Central memory CD8-positive, alpha-beta T cell (primary cell): ENCODE results near the gene MPRIP.

Experiments
- ATAC-seq: fragments of 150-1000 bp; cut with Tn5 transposase; replicated peaks from 2 replicates; pipeline ENCODE4 v1.10.0; 2022; ENCODE audit warnings: mild to moderate bottlenecking, moderate FRiP score, moderate number of reproducible peaks; ENCODE audit not compliant: poor library complexity, severe bottlenecking; ENCODE audit errors: extremely low read depth
- DNase-seq, 2 donors: peaks; one replicate each; pipeline ENCODE4 v3.0.0; 2021; ENCODE audit warnings: low spot score in 2 of 2
- H3K27ac Mint-ChIP-seq: one replicate; pipeline ENCODE4 v1.8.0; 2022; ENCODE audit warnings: low read depth, mild to moderate bottlenecking, moderate library complexity, mixed read lengths
- H3K27me3 Mint-ChIP-seq: one replicate; pipeline ENCODE4 v1.8.0; 2022; ENCODE audit warnings: mixed read lengths
- H3K36me3 Mint-ChIP-seq: one replicate; pipeline ENCODE4 v1.8.0; 2022; ENCODE audit warnings: mild to moderate bottlenecking, moderate library complexity, mixed read lengths; ENCODE audit not compliant: insufficient read depth
- H3K4me1 Mint-ChIP-seq: one replicate; pipeline ENCODE4 v1.8.0; 2022; ENCODE audit warnings: mixed read lengths
- H3K4me3 Mint-ChIP-seq: one replicate; pipeline ENCODE4 v1.8.0; 2022; ENCODE audit warnings: mild to moderate bottlenecking, moderate library complexity, mixed read lengths
- H3K9me3 Mint-ChIP-seq: one replicate; pipeline ENCODE4 v1.8.0; 2022; ENCODE audit warnings: mixed read lengths

The MPRIP gene

DNA sequence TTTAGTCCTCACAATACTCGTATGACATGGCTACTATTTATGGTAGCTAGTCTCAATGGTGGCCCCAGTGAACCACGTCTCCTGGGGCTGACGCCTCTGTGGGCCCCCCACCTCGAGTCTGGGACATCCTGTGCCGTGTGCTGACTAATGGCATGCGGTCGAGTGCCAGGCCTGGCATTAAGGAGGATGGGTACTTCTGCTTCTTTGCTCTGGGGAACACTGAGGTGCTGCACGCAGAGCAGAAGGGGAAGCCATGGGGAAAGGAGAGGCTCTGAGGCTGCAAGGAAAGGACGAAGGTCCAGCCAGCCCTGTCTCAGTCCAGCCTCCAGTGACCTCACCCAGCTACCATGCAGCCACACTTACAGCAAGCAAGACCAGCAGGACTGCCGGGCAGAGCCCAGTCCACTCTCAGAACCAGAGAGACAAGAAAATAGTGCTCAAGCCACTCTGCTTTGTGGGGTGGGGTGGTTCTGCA is 5.7 kb upstream of the MPRIP start:
- Mint-ChIP-seq H3K27ac (peak overlapping the region; percentile 72), H3K36me3 (no peaks in the 10 kb centered on the region), H3K9me3 (no peaks in the 10 kb centered on the region), H3K27me3 (no peaks in the 10 kb centered on the region), H3K4me3 (no peak overlapping the region), H3K4me1 (peaks cover 6% of the 10 kb centered on the region)
- ATAC-seq (no peak), DNase-seq (no peak)

DNA sequence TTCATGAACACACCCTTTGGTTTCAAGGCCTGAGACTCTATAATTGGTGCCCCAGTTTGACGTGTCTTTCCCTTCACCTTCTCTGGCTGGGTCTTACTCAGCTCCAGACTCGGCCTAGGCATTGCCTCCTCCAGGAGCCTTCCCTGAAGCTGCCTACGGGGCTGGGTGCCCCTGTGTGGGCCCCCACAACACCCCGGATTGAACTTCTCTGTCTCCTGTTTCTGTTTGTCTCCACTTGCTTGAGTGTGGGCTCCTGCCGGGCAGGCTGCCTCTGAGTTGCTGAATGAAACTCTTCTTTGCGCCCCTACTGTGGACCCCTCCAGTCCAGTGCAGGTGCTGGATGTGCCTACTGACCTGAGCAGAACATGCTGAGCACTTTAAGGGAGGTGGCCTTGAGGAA is 2.3 kb upstream of the MPRIP start:
- Mint-ChIP-seq H3K4me1 (peaks cover 31% of the 10 kb centered on the region), H3K4me3 (no peak overlapping the region), H3K9me3 (no peaks in the 10 kb centered on the region), H3K27me3 (no peaks in the 10 kb centered on the region), H3K36me3 (peaks cover 5% of the 10 kb centered on the region), H3K27ac (no peak overlapping the region)
- no peak for ATAC-seq
- no peak for DNase-seq

DNA sequence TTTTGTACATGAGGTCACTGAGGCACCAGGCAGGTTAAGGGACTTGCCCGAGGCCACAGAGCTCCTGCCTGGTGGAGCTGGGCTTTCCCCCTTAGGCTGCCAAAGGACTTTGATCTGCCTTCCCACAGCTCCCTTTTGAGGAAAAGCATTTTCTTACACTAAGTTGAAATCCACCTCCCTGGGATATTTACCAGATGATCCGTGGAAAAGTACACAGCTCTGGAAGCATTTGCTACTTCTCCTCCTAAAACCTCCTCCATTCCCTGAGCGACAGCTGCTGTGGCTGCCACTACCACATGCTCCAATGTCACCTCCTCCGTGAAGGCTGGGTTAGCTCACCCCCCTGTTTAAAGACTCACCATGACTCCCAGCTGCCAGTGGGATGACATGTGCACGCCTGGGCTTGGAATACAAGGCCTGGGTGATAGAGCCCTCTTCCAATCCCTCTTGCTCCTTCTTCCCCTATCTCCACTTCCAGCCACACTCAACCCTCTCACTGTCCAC is 1.2 kb upstream of the MPRIP start:
- H3K4me1 Mint-ChIP-seq, result peaks cover 40% of the 10 kb centered on the region
- H3K9me3 Mint-ChIP-seq, result no peaks in the 10 kb centered on the region
- DNase-seq (no peak), ATAC-seq (no peak)
- H3K27me3 Mint-ChIP-seq, result no peaks in the 10 kb centered on the region
- peak overlapping the region; percentile 81 for H3K4me3 Mint-ChIP-seq
- H3K27ac Mint-ChIP-seq, result no peak overlapping the region
- peaks cover 5% of the 10 kb centered on the region for H3K36me3 Mint-ChIP-seq

DNA sequence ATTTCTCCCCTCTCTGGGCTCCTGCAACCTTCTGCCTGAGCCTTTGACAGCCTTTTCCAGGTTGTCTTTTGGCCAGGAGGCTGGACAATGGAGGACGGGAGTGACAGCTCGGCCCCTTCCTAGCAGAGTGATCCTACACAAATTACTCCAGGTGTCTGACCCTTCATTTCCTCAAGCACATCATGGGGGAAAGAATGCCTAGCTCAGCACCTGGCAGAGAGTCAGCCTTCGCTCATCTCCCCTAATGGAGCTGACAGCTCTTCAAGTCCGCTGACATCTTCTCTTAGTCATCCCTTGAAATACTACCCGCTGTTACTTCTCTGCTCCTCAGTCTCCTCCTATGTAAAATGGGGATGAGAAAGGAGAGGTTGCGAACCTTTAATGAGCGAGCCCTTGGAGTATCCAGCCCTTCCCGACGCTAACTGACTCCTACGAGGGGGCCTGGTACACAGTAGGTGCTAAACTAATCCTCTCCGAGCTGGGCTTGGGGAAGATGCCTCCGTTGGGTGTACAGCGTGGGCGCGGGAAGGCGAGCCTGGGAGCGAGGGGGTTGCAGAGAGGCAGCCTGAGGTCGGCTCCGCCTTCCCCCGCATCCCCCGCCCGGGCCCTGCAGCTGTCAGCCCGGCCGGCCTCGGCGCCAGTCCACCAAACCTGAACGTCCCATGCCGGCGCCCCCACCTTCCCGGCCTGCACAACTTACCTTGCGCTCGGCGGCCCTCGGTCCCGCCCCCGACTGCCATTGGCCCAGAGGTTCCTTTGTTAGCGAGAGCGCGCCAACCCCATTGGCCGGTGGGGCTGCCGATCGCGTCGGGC is 480 bp upstream of the MPRIP start:
- Mint-ChIP-seq H3K4me1 (peaks cover 47% of the 10 kb centered on the region), H3K9me3 (no peaks in the 10 kb centered on the region), H3K4me3 (peak overlapping the region; percentile 81), H3K27ac (no peak overlapping the region), H3K36me3 (peaks cover 5% of the 10 kb centered on the region), H3K27me3 (no peaks in the 10 kb centered on the region)
- ATAC-seq, result peak; percentile 98
- DNase-seq, result peak; percentile 90 to 91

DNA sequence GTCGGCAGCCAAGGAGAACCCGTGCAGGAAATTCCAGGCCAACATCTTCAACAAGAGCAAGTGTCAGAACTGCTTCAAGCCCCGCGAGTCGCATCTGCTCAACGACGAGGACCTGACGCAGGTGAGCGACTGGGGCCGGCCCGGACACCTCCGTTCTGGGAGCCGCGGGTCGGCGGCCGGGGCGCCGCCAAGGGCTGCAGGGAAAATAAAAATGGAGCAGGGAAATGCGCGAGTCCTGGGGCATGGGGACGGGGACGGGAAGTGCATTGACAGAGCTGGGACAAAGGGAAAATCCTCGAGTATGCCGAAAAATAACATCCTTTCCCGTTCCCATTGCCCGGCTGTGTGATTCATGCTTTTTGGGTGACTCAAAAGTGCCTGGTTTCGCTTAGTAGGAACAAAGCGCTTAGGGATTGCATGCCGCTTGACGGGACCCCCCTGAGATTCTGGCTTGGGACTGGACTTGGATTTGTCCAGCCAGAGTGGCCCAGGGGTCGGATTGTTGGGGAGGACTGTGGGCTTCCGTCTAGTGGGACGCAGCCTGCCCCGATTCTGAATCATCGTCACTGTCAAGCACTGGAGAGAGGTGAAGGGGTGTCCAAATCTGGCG is 699 bp downstream of the MPRIP start:
- peaks cover 55% of the 10 kb centered on the region for H3K4me1 Mint-ChIP-seq
- DNase-seq, result no peak
- ATAC-seq, result no peak

DNA sequence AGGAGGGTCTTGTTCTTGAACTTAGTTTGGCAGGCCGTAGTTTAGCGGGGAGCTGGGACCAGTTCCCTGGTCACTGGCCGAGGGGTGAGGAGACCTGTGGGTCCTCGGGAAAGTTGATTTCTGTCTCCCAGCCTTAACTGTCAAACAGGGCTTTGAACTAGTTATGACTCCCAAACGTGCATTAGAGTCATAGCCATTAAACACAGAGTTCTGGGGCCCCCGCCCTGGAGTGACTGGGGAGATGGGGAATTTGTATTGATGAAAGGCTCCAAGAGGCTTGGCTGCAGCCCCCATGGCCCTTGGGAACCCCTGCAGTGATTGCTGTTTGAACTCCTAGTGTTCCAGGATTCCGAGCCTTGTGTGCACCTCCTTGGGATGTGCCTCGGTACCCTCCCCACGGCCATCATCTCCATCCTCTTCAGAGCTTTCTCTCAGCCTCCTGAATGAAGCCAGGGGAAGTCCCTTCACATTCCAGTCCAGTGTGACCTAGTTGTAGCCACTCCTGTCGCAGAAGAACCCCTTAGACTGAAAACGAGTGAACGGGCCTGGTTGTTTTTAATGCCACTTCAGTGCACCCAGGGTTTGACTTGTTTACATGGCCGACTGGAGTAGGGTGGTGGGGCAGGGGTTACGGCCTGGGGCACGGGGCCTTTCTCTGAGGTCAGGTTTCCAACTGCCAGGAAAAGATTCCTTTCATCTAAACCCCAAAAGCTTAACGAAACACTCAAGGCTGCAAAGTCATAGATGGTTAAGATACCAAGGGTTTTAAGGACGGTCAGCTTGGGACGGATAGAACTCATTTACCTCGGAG is 1.4 kb downstream of the MPRIP start:
- DNase-seq (no peak), ATAC-seq (no peak)
- Mint-ChIP-seq H3K4me3 (peak overlapping the region; percentile 95), H3K36me3 (peaks cover 5% of the 10 kb centered on the region), H3K9me3 (no peaks in the 10 kb centered on the region), H3K27ac (peak overlapping the region; percentile 90), H3K27me3 (no peaks in the 10 kb centered on the region), H3K4me1 (peaks cover 63% of the 10 kb centered on the region)

More for the DNA sequence above, 699 bp downstream of the MPRIP start:
- Mint-ChIP-seq H3K27me3 (no peaks in the 10 kb centered on the region), H3K4me3 (peak overlapping the region; percentile 95), H3K27ac (peak overlapping the region; percentile 90), H3K9me3 (no peaks in the 10 kb centered on the region), H3K36me3 (peaks cover 5% of the 10 kb centered on the region)

DNA sequence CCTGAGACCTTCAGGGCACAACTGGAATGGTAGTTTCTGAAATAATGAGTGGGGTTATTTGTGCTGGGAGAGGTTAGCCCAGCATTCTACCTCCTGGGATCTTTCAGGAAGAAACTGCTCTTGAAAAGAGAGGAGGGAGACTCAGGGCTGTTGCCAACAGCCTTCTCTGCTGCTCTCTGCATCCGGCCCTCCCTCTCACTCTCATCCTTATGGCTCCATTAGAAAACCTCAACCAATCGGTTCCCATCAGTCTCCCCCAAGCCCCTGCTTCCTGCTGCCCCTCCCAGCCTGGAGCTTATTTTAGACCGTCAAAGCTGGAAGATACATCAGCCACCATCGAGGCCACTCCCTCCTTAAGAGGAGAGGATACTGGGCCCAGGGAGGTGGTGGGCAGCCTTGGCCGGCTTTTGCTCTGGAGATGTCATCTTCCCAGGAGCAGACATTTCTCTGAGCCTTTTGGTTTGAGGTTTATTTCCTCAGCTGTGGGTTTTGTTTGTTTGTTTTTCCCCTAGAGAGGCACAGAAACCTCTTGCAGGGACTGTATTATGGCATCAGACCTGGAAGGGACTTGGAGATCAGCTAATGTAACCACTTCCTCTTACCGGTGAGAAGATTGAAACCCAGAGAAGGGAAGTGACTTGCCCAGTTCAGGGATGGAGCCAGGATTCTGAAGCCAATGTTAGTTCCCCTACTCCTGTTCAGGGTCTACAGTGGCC is 2.7 kb downstream of the MPRIP start:
- Mint-ChIP-seq H3K36me3 (peaks cover 8% of the 10 kb centered on the region), H3K27ac (peak overlapping the region; percentile 81), H3K27me3 (no peaks in the 10 kb centered on the region), H3K4me3 (peak overlapping the region; percentile 95), H3K9me3 (no peaks in the 10 kb centered on the region), H3K4me1 (peaks cover 71% of the 10 kb centered on the region)
- ATAC-seq (no peak), DNase-seq (no peak)

DNA sequence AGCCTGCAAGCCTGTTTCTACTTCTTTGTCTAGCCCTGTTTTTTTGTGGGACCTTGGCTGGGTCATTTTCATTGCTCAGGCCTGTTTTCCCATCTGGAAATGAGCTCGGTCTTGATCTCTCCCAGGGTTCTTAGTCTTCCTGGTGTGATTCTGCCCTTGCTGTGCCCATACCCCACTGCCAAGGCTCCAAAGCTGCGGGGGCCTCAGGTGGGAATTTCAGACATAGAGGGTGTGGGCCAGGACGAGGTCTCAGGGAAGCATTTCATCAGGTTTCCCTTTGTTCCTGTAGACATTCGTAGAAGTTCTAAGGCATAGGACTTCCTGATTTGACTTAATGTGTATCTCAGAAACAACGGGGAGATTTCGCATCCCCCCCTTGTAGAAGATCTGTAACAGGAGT is 5.8 kb downstream of the MPRIP start:
- no peak for ATAC-seq
- H3K4me1 Mint-ChIP-seq, result peaks cover 78% of the 10 kb centered on the region
- H3K27me3 Mint-ChIP-seq, result no peaks in the 10 kb centered on the region
- H3K36me3 Mint-ChIP-seq, result peaks cover 11% of the 10 kb centered on the region
- H3K27ac Mint-ChIP-seq, result peak overlapping the region; percentile 6
- no peaks in the 10 kb centered on the region for H3K9me3 Mint-ChIP-seq
- H3K4me3 Mint-ChIP-seq, result no peak overlapping the region
- DNase-seq, result no peak

DNA sequence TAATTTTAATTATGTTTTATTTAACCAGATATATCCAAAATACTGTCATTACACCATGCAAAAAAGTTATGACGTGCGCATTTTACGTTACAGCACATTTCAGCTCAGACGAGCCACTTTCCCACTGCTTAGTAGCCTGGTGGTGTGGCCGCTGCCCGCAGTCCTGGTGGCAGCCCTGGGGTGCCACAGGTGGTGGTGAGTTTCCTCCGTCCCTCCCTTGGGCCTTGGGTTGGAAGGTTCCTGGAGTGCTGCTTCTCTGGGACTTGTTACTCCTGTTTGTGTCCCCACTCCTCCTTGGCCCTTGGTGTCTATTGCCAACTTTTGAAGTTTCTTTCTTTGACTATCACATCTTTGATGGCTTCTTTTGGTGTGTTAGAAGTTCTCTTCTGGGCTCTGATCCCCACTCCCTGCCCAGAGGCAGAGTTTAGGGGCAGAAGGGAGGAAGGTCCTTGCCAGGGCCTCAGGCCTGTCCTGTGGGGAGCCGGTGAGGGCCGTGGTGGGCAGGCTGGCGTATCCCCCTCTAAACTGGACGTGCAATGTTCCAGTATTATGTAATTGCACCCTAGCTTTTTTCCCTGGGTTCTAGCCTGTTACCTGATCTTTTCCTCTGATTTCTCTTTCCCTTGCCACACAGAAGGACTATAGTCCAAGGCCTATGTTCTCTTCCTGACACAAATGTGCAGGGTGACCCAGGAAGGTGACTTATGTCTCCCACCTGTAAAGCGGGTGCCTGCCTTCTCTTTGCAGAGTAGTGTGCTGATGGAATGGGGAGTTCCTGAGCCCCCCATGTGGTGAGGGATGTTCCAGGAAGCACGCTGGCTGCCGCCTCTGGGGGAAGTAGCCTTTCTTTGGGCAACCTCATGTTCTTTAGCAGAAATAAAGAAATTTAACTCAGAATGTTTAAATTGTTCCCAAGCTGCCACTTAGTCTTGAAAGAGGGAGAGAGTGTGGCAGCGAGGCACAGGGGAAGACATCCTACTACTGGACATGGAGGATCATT is 8.4 kb downstream of the MPRIP start:
- Mint-ChIP-seq H3K36me3 (peaks cover 10% of the 10 kb centered on the region), H3K9me3 (no peaks in the 10 kb centered on the region), H3K4me1 (peaks cover 78% of the 10 kb centered on the region), H3K4me3 (no peak overlapping the region), H3K27ac (no peak overlapping the region), H3K27me3 (no peaks in the 10 kb centered on the region)
- DNase-seq (no peak), ATAC-seq (no peak)

DNA sequence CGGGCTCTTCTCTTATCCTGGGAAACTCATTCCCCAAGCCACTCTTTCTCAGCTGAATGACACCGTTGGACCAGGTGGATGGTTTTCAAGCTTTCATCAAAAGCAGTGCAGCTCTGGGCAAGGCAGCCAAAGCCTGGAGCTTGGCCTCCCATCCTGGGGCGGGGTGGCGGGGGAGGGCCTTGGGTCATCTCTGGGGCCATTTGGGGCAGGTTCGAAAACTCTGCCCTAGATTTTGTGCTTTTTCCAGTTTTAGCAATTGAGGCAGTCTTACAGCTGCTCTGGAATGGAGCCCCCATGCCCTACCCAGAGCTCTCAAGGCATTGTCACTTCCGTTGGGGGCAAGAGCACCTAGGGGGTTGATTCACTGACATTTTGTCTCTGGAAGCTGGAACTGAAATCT is 9.1 kb downstream of the MPRIP start:
- DNase-seq, result no peak
- Mint-ChIP-seq H3K9me3 (no peaks in the 10 kb centered on the region), H3K27me3 (no peaks in the 10 kb centered on the region), H3K27ac (no peak overlapping the region), H3K4me3 (no peak overlapping the region), H3K36me3 (peaks cover 12% of the 10 kb centered on the region), H3K4me1 (peaks cover 72% of the 10 kb centered on the region)
- no peak for ATAC-seq

DNA sequence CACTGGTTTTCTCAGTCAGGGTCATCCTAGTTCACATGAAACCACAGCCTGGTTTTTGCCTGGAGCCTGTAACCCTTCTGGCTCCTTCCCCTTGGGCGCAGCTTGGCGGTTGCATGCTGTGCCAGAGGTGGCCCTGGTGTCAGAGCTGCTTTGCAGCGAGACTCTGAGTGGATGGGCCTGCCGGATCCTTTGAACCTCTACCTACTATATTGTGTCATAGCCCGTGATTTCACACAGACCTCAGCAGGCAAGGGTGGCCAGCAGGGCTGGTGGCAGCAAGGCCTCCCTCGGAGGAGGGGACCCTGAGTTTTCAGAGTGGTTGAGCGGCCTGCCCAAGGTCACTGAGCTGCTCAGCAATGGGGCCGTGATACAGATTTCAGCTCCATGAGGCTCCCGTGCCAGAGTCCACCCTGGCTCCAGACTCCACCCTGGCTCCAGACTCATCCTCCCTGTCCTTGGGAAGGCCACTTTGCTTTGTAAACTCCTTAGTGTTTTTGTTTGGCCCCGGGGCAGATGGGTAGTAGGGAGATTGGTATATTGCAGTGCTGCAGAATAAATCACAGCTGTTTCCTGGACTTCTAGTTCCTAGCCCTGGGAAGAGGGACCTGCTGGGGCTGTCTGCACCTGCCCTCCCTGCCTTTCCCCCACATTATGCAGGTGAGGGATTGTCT is 9.7 kb downstream of the MPRIP start:
- H3K9me3 Mint-ChIP-seq, result no peaks in the 10 kb centered on the region
- H3K4me3 Mint-ChIP-seq, result no peak overlapping the region
- H3K36me3 Mint-ChIP-seq, result peaks cover 12% of the 10 kb centered on the region
- ATAC-seq (no peak), DNase-seq (no peak)
- H3K27me3 Mint-ChIP-seq, result no peaks in the 10 kb centered on the region
- peaks cover 68% of the 10 kb centered on the region for H3K4me1 Mint-ChIP-seq
- H3K27ac Mint-ChIP-seq, result peak overlapping the region; percentile 65
